Lung (tissue), 12 donors: ENCODE data around the gene IL22RA1. TPM values are rescaled to one million over a fixed set of nuclear protein-coding genes. Genes with fewer than 3 reads are reported as not detected.

Experiments
- ATAC-seq: fragments of 200-7000 bp; cut with Tn5 transposase; one replicate; pipeline ENCODE4 v1.9.1; 2020; ENCODE audit warnings: moderate number of reproducible peaks; ENCODE audit not compliant: insufficient read depth, low FRiP score
- DNase-seq, 3 donors: peaks; one replicate each; pipeline ENCODE4 v3.0.0-alpha.2; 2013 to 2017
- H3K27ac ChIP-seq, 2 donors: one replicate each; pipeline ENCODE4 v1.5.1; 2013; ENCODE audit warnings: mild to moderate bottlenecking in 2 of 2, moderate library complexity in 2 of 2, control low read depth in 1 of 2, inconsistent platforms in 1 of 2, low read depth in 1 of 2, low read length in 1 of 2
- H3K27me3 ChIP-seq, 3 donors: one replicate each; pipeline ENCODE4 v1.5.1; 2013; ENCODE audit warnings: low read length in 2 of 3; ENCODE audit not compliant: control insufficient read depth in 3 of 3, insufficient read depth in 3 of 3
- H3K36me3 ChIP-seq, 4 donors: one replicate each; pipeline ENCODE4 v1.5.1; 2013; ENCODE audit warnings: low read length in 4 of 4, mild to moderate bottlenecking in 1 of 4, moderate library complexity in 1 of 4; ENCODE audit not compliant: control insufficient read depth in 4 of 4, insufficient read depth in 4 of 4
- H3K4me1 ChIP-seq, 5 donors: one replicate each; pipeline ENCODE4 v1.5.1; 2013; ENCODE audit warnings: low read length in 5 of 5, mild to moderate bottlenecking in 2 of 5, moderate library complexity in 1 of 5; ENCODE audit not compliant: control insufficient read depth in 5 of 5, insufficient read depth in 5 of 5
- H3K4me3 ChIP-seq: one replicate; pipeline ENCODE4 v1.5.1; 2013; ENCODE audit warnings: mild to moderate bottlenecking, control low read depth, moderate library complexity
- H3K9ac ChIP-seq, 2 donors: one replicate each; pipeline ENCODE4 v1.5.1; 2013; ENCODE audit warnings: low read length in 2 of 2, control low read depth in 1 of 2; ENCODE audit not compliant: insufficient read depth in 1 of 2
- H3K9me3 ChIP-seq, 4 donors: one replicate each; pipeline ENCODE4 v1.5.1; 2013; ENCODE audit warnings: low read length in 3 of 4, mild to moderate bottlenecking in 1 of 4, moderate library complexity in 1 of 4; ENCODE audit not compliant: control insufficient read depth in 4 of 4, insufficient read depth in 3 of 4
- WGBS, 2 donors: extraction: QIAGEN DNeasy Blood & Tissue Kit; methylation state at CpG; one replicate each; pipeline ENCODE4 v1.1.7; 2013; 5-methylcytosine and 5-hydroxymethylcytosine counted together
- polyA plus RNA-seq, 2 donors: library from polyadenylated mRNA; stranded (reverse); fragments of 200-250 nt; gene quantifications; one replicate each; pipeline ENCODE4 v1.2.1, GENCODE V29; 2013
- total RNA-seq, 2 donors: library from RNA; depleted of rRNA in 1 of 2; stranded (reverse); fragments of >200 nt in 1 of 2; gene quantifications; one replicate each; pipeline ENCODE4 v1.2.1, GENCODE V29; 2014 to 2021
- TF ChIP-seq, protein P1 (sequence below): IDR thresholded peaks from 2 replicates; pipeline ENCODE4 v1.5.1; 2012; ENCODE audit warnings: mild to moderate bottlenecking; ENCODE audit errors: control extremely low read depth, extremely low read depth
- donor health status: control.
- donor health status: control.
- donor health status: Bipolar disorder and iron deficiency.
- donor health status: healthy.
- donor health status: DM: yes; HTN: yes; CAD: no.

Gene IL22RA1
- total and polyA plus RNA-seq, 4 donors: 0.09 to 1.0 (median 0.23) TPM

DNA sequence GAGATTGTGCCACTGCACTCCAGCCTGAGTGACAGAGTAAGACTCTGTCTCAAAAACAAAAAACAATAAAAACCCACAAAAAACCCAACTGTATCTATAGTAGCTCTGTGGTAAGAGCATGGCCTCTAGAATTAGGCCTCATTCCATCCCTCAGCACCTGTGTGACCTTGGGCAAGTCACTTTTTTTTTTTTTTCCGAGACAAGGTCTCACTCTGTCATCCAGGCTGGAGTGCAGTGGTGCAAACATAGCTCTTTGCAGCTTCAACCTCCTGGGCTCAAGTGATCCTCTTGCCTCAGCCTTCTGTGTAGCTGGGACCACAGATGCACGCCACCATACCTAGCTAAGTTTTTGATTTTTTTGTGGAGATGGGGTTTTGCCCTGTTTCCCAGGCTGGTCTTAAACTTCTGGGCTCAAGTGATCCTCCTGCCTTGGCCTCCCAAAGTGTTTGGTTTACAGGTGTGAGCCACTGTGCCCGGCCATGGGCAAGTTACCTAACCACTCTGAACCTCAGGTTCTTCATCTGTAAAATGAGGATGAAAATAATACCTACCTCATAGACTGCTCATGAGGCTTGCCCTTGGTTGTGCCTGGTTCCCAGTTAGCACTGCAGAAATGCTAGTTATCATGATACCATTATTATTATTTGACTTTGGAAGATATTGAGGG is 15.7 kb downstream of the IL22RA1 start:
- no peaks in the 10 kb centered on the region for H3K4me1 ChIP-seq
- H3K36me3 ChIP-seq: no peaks in the 10 kb centered on the region
- H3K4me3 ChIP-seq: no peak overlapping the region
- TF ChIP-seq, protein P1, sequence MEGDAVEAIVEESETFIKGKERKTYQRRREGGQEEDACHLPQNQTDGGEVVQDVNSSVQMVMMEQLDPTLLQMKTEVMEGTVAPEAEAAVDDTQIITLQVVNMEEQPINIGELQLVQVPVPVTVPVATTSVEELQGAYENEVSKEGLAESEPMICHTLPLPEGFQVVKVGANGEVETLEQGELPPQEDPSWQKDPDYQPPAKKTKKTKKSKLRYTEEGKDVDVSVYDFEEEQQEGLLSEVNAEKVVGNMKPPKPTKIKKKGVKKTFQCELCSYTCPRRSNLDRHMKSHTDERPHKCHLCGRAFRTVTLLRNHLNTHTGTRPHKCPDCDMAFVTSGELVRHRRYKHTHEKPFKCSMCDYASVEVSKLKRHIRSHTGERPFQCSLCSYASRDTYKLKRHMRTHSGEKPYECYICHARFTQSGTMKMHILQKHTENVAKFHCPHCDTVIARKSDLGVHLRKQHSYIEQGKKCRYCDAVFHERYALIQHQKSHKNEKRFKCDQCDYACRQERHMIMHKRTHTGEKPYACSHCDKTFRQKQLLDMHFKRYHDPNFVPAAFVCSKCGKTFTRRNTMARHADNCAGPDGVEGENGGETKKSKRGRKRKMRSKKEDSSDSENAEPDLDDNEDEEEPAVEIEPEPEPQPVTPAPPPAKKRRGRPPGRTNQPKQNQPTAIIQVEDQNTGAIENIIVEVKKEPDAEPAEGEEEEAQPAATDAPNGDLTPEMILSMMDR: no peak
- H3K9ac ChIP-seq: no peak overlapping the region
- H3K27me3 ChIP-seq: no peaks in the 10 kb centered on the region
- H3K27ac ChIP-seq: no peak overlapping the region
- no peak for DNase-seq
- H3K9me3 ChIP-seq: peaks cover 0 to 4% (median 3%) of the 10 kb centered on the region in 4 donors
- no peak for ATAC-seq
- 88 to 89% methylated on average over 3 of the region's 3 CpGs for WGBS, 2 donors

DNA sequence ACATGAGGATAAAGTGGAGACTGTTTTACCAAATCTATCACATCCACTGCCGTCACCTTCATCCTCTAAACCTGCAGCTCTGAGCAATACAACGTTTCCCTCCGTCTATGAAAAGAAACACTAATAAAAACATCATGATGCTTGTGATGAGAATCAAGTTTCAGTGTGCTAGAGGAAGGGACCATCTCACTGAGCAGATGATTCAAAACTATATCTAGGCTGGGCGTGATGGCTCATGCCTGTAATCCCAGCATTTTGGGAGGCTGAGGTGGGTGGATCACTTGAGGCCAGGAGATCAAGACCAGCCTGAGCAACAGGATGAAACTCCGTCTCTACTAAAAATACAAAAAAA is 16.3 kb downstream of the IL22RA1 start:
- Histone ChIP-seq H3K4me3 (no peak overlapping the region), H3K27ac (peak overlapping the region in 1 of 2 donors; percentile 56), H3K27me3 (no peaks in the 10 kb centered on the region), H3K36me3 (no peaks in the 10 kb centered on the region), H3K4me1 (no peaks in the 10 kb centered on the region), H3K9me3 (peaks cover 0 to 4% (median 3%) of the 10 kb centered on the region in 4 donors), H3K9ac (no peak overlapping the region)
- ATAC-seq: no peak
- DNase-seq: no peak
- WGBS, 2 donors: 82 to 92% methylated on average over 5 of the region's 5 CpGs
- TF ChIP-seq, protein P1: no peak

DNA sequence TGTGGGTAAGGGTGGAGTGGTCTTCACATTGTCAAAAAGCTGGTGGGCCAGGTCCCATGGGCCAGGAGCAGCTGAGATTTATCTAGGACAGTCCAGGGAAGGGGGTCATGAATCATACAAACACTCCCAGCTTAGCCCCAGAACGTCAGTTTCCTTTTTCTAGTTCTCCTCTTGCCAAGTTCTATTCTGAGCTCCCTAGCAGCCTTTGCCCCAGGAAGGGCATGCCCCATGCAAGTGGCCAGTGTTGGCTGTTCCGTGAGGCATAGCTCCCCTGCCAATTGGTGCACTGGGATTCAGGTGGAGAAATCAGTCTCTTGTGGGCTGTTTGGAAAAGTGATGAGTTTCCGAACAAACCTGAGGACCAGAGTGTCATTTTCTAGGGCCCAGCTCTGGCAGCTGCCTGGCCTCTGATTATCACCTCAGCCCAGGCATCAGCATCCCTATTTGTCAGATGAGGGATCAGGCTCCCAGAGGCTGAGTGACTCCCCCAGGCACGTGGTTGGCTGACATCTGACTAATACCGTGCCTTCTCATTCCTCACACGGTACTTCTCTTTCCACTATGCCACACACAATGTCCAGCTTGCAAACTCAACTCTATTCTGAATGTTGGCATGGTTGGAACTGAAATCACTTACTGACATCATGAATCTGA is 16.8 kb downstream of the IL22RA1 start:
- TF ChIP-seq, protein P1: no peak
- Histone ChIP-seq H3K27me3 (no peaks in the 10 kb centered on the region), H3K27ac (peak overlapping the region in 1 of 2 donors; percentile 56), H3K36me3 (no peaks in the 10 kb centered on the region), H3K4me1 (no peaks in the 10 kb centered on the region), H3K9ac (no peak overlapping the region), H3K9me3 (peaks cover 0 to 4% (median 3%) of the 10 kb centered on the region in 4 donors), H3K4me3 (no peak overlapping the region)
- ATAC-seq (no peak), DNase-seq (no peak)
- 43 to 50% methylated on average over 6 of the region's 6 CpGs for WGBS, 2 donors
